OCI-LY1 (cell line): ENCODE measurements around the gene OR52M1.

Experiments used
- H2AFZ ChIP-seq: fragments of 200-600 bp; sonication (generic), shearing (Covaris generic); 2 replicates; pipeline ENCODE4 v1.6.0; 2014; ENCODE audit warnings: antibody characterized with exemption, mild to moderate bottlenecking, low read length
- H3F3A ChIP-seq: fragments of 200-600 bp; sonication (generic), shearing (Covaris generic); 2 replicates; pipeline ENCODE4 v1.6.0; 2014; ENCODE audit warnings: mild to moderate bottlenecking, antibody characterized with exemption, low read length, moderate library complexity; ENCODE audit not compliant: insufficient read depth
- H3K27ac ChIP-seq: fragments of 200-600 bp; sonication (generic); 2 replicates; pipeline ENCODE4 v1.5.1; 2014; ENCODE audit warnings: low read length, mixed run types, mild to moderate bottlenecking, low read depth; ENCODE audit not compliant: poor library complexity, severe bottlenecking
- H3K27me3 ChIP-seq: fragments of 200-600 bp; sonication (generic); 2 replicates; pipeline ENCODE4 v1.6.0; 2014; ENCODE audit warnings: antibody characterized with exemption, mild to moderate bottlenecking, low read length, moderate library complexity; ENCODE audit not compliant: insufficient read depth
- H3K36me3 ChIP-seq: fragments of 200-600 bp; sonication (generic); 2 replicates; pipeline ENCODE4 v1.6.1; 2014; ENCODE audit warnings: mild to moderate bottlenecking, antibody characterized with exemption, low read length, moderate library complexity, mixed read lengths; ENCODE audit not compliant: insufficient read depth
- H3K4me1 ChIP-seq: fragments of 200-600 bp; sonication (generic); 2 replicates; pipeline ENCODE4 v1.5.1; 2014; ENCODE audit warnings: mild to moderate bottlenecking, low read length, moderate library complexity; ENCODE audit not compliant: insufficient read depth, severe bottlenecking
- H3K4me2 ChIP-seq: fragments of 200-600 bp; sonication (generic), shearing (Covaris generic); 2 replicates; pipeline ENCODE4 v1.6.1; 2014; ENCODE audit warnings: low read length
- H3K4me3 ChIP-seq: fragments of 200-600 bp; sonication (generic); 2 replicates; pipeline ENCODE4 v1.5.1; 2014; ENCODE audit warnings: low read length, low read depth, mild to moderate bottlenecking, mixed read lengths; ENCODE audit not compliant: poor library complexity, severe bottlenecking
- H3K79me2 ChIP-seq: fragments of 200-600 bp; shearing (Covaris generic); 2 replicates; pipeline ENCODE4 v1.6.1; 2016; ENCODE audit warnings: mixed run types, low read length, mixed read lengths; ENCODE audit not compliant: insufficient read depth
- H3K9ac ChIP-seq: fragments of 200-600 bp; sonication (generic), shearing (Covaris generic); 2 replicates; pipeline ENCODE4 v1.6.1; 2014; ENCODE audit warnings: mild to moderate bottlenecking, low read length, mixed read lengths
- H3K9me2 ChIP-seq: fragments of 200-600 bp; sonication (generic), shearing (Covaris generic); 2 replicates; pipeline ENCODE4 v1.6.1; 2014; ENCODE audit warnings: low read depth, mild to moderate bottlenecking, low read length, mixed read lengths
- H3K9me3 ChIP-seq: fragments of 200-600 bp; shearing (Covaris generic); 2 replicates; pipeline ENCODE4 v1.6.1; 2014; ENCODE audit warnings: low read length, mixed read lengths
- H4K20me1 ChIP-seq: fragments of 200-600 bp; sonication (generic), shearing (Covaris generic); 2 replicates; pipeline ENCODE4 v1.6.0; 2016; ENCODE audit warnings: mild to moderate bottlenecking, low read length; ENCODE audit not compliant: insufficient read depth
- CTCF ChIP-seq: fragments of 200-600 bp; sonication (generic), shearing (Covaris generic); IDR thresholded peaks from 2 replicates; pipeline ENCODE4 v1.5.1; 2017; ENCODE audit warnings: mild to moderate bottlenecking, antibody characterized with exemption, low read length, moderate library complexity, mixed read lengths
- EZH2 ChIP-seq: fragments of 200-600 bp; sonication (generic), shearing (Covaris generic); IDR thresholded peaks from 2 replicates; pipeline ENCODE4 v1.8.0; 2017; ENCODE audit warnings: borderline replicate concordance, mixed run types, mild to moderate bottlenecking, antibody characterized with exemption, low read length, moderate library complexity, mixed read lengths

OR52M1 gene

GRCh38 chr11:4560467-4560866 is 15.5 kb downstream of the OR52M1 start:
- no peak overlapping the region for H3K27ac ChIP-seq
- H3K9me2 ChIP-seq = no peaks in the 10 kb centered on the region
- no peaks in the 10 kb centered on the region for H4K20me1 ChIP-seq
- no peak overlapping the region for H3K4me3 ChIP-seq
- no peak overlapping the region for H3K9ac ChIP-seq
- no peaks in the 10 kb centered on the region for H3K79me2 ChIP-seq
- H3K36me3 ChIP-seq = no peaks in the 10 kb centered on the region
- H3K4me1 ChIP-seq = no peaks in the 10 kb centered on the region
- TF ChIP-seq CTCF = no peak
- TF ChIP-seq EZH2 = no peak
- H2AFZ ChIP-seq = no peak overlapping the region
- no peak overlapping the region for H3K4me2 ChIP-seq
- H3K27me3 ChIP-seq = no peaks in the 10 kb centered on the region
- H3F3A ChIP-seq = no peaks in the 10 kb centered on the region
- no peaks in the 10 kb centered on the region for H3K9me3 ChIP-seq

GRCh38 chr11:4565371-4565770 is 20.4 kb downstream of the OR52M1 start:
- no peak for TF ChIP-seq CTCF
- TF ChIP-seq EZH2 = no peak
- Histone ChIP-seq H3F3A (no peaks in the 10 kb centered on the region), H3K9me3 (no peaks in the 10 kb centered on the region), H2AFZ (no peak overlapping the region), H3K4me1 (no peaks in the 10 kb centered on the region), H3K27ac (no peak overlapping the region), H3K9me2 (no peaks in the 10 kb centered on the region), H3K4me3 (no peak overlapping the region), H3K9ac (no peak overlapping the region), H3K79me2 (no peaks in the 10 kb centered on the region), H3K36me3 (no peaks in the 10 kb centered on the region), H3K27me3 (no peaks in the 10 kb centered on the region), H3K4me2 (no peak overlapping the region), H4K20me1 (no peaks in the 10 kb centered on the region)

GRCh38 chr11:4569075-4569474 is 24.1 kb downstream of the OR52M1 start:
- H3K9ac ChIP-seq = no peak overlapping the region
- H3K9me3 ChIP-seq = no peaks in the 10 kb centered on the region
- H3K4me1 ChIP-seq = no peaks in the 10 kb centered on the region
- 0 out of 2 replicates have a peak, but pooled peaks cover 4% of the 10 kb centered on the region for H3K27me3 ChIP-seq
- H3K36me3 ChIP-seq = no peaks in the 10 kb centered on the region
- H3K79me2 ChIP-seq = no peaks in the 10 kb centered on the region
- no peaks in the 10 kb centered on the region for H3K9me2 ChIP-seq
- no peak overlapping the region for H3K4me2 ChIP-seq
- TF ChIP-seq CTCF (no peak), EZH2 (no peak)
- no peak overlapping the region for H3K27ac ChIP-seq
- H3K4me3 ChIP-seq = no peak overlapping the region
- H3F3A ChIP-seq = no peaks in the 10 kb centered on the region
- H2AFZ ChIP-seq = no peak overlapping the region
- no peaks in the 10 kb centered on the region for H4K20me1 ChIP-seq
